CD14-positive monocyte (primary cell): ENCODE results near the gene ABAT. TPM values are rescaled to one million over a fixed set of nuclear protein-coding genes. Genes with fewer than 3 reads are reported as not detected.
A peak's percentile ranks its signal among the peaks of the same experiment; 100 is the strongest.

Experiments
- DNase-seq, 3 donors: peaks; one replicate each; pipeline ENCODE4 v3.0.0-alpha.2; 2011 to 2022
- H2AFZ ChIP-seq: 2 replicates; pipeline ENCODE4 v1.6.0; 2012; ENCODE audit warnings: mild to moderate bottlenecking, low read depth, low read length, inconsistent platforms; ENCODE audit not compliant: insufficient read depth, poor library complexity, severe bottlenecking
- H3K27ac ChIP-seq, 2 donors: 1 replicate in 1 of 2; 2 replicates in 1 of 2; pipeline ENCODE4 v1.5.1; 2012 to 2013; ENCODE audit warnings: low read length in 2 of 2, control low read depth in 1 of 2, inconsistent platforms in 1 of 2, low read depth in 1 of 2, mild to moderate bottlenecking in 1 of 2
- H3K27me3 ChIP-seq, 2 donors: one replicate each; pipeline versions ENCODE4 v1.6.0 to v1.6.1; 2011 to 2013; ENCODE audit warnings: low read length in 2 of 2; ENCODE audit not compliant: control insufficient read depth in 2 of 2, insufficient read depth in 2 of 2
- H3K36me3 ChIP-seq, 2 donors: replicated peaks in 1 of 2; 1 replicate in 1 of 2; 2 replicates in 1 of 2; pipeline versions ENCODE4 v1.5.1 to v1.6.1; 2012 to 2013; ENCODE audit warnings: low read length in 2 of 2, control low read depth in 1 of 2, inconsistent platforms in 1 of 2, mild to moderate bottlenecking in 1 of 2; ENCODE audit not compliant: insufficient read depth in 2 of 2, control insufficient read depth in 1 of 2
- H3K4me1 ChIP-seq, 2 donors: 1 replicate in 1 of 2; 2 replicates in 1 of 2; pipeline versions ENCODE4 v1.5.1 to v1.6.1; 2012 to 2013; ENCODE audit warnings: low read length in 2 of 2, control low read depth in 1 of 2, inconsistent platforms in 1 of 2, mild to moderate bottlenecking in 1 of 2, moderate library complexity in 1 of 2; ENCODE audit not compliant: insufficient read depth in 2 of 2, control insufficient read depth in 1 of 2
- H3K4me2 ChIP-seq: replicated peaks from 2 replicates; pipeline ENCODE3; 2012; ENCODE audit warnings: low read length, moderate library complexity, mild to moderate bottlenecking; ENCODE audit not compliant: poor library complexity, severe bottlenecking; ENCODE audit errors: extremely low read depth
- H3K4me3 ChIP-seq, 3 experiments: fragments of 200-600 bp in 1 of 3; sonication (generic) in 1 of 3; replicated peaks in 1 of 3; 1 replicate in 2 of 3; 2 replicates in 1 of 3; pipeline ENCODE4 v1.5.1; 2011 to 2013; ENCODE audit warnings: low read length in 3 of 3, mild to moderate bottlenecking in 3 of 3, control low read depth in 2 of 3, low read depth in 2 of 3, inconsistent platforms in 1 of 3, moderate library complexity in 1 of 3
- H3K79me2 ChIP-seq: 2 replicates; pipeline ENCODE4 v1.6.0; 2012; ENCODE audit warnings: mild to moderate bottlenecking, control low read depth, inconsistent platforms, low read length, moderate library complexity; ENCODE audit not compliant: insufficient read depth
- H3K9ac ChIP-seq: 2 replicates; pipeline ENCODE4 v1.6.0; 2017; ENCODE audit warnings: low read length, mild to moderate bottlenecking; ENCODE audit not compliant: insufficient read depth, poor library complexity, severe bottlenecking
- H3K9me3 ChIP-seq, 2 donors: replicated peaks in 1 of 2; 1 replicate in 1 of 2; 2 replicates in 1 of 2; pipeline versions ENCODE4 v1.5.1 to v1.6.1; 2012 to 2013; ENCODE audit warnings: low read length in 2 of 2, control low read depth in 1 of 2; ENCODE audit not compliant: control insufficient read depth in 1 of 2, insufficient read depth in 1 of 2
- H4K20me1 ChIP-seq: 2 replicates; pipeline ENCODE4 v1.6.0; 2012; ENCODE audit warnings: mild to moderate bottlenecking, low read length, control low read depth, moderate library complexity; ENCODE audit not compliant: insufficient read depth
- H3K27ac Mint-ChIP-seq, 7 donors: one replicate each; pipeline ENCODE4 v1.8.0; 2020; ENCODE audit warnings: mild to moderate bottlenecking in 7 of 7, mixed read lengths in 7 of 7, moderate library complexity in 6 of 7, inconsistent platforms in 2 of 7
- H3K27me3 Mint-ChIP-seq, 3 donors: one replicate each; pipeline ENCODE4 v1.8.0; 2021 to 2022; ENCODE audit warnings: low read depth in 3 of 3, mild to moderate bottlenecking in 3 of 3, mixed read lengths in 3 of 3, moderate library complexity in 3 of 3, inconsistent platforms in 1 of 3
- H3K36me3 Mint-ChIP-seq, 2 donors: one replicate each; pipeline ENCODE4 v1.8.0; 2020; ENCODE audit warnings: mixed read lengths in 2 of 2, inconsistent platforms in 1 of 2, mild to moderate bottlenecking in 1 of 2
- H3K4me1 Mint-ChIP-seq: one replicate; pipeline ENCODE4 v1.8.0; 2020; ENCODE audit warnings: mild to moderate bottlenecking, mixed read lengths
- H3K4me3 Mint-ChIP-seq, 2 donors: one replicate each; pipeline ENCODE4 v1.8.0; 2020; ENCODE audit warnings: mild to moderate bottlenecking in 2 of 2, mixed read lengths in 2 of 2, moderate library complexity in 1 of 2
- H3K9me3 Mint-ChIP-seq, 7 donors: one replicate each; pipeline ENCODE4 v1.8.0; 2020 to 2022; ENCODE audit warnings: mixed read lengths in 7 of 7, mild to moderate bottlenecking in 6 of 7, moderate library complexity in 6 of 7, inconsistent platforms in 2 of 7
- WGBS: methylation state at CpG from one replicate; pipeline ENCODE4 v1.1.5; 2013; ENCODE audit warnings: missing lambda C conversion rate; ENCODE audit not compliant: insufficient coverage; 5-methylcytosine and 5-hydroxymethylcytosine counted together
- intact Hi-C, 2 donors: fragments of 100-400 bp; cut with micrococcal nuclease; formaldehyde crosslinking; loops; one replicate each; pipeline versions ENCODE4 v1.15.0 to v1.15.1; 2023
- polyA plus RNA-seq, 3 donors: library from polyadenylated mRNA; depleted of rRNA in 1 of 3; unstranded in 2 of 3; stranded (reverse) in 1 of 3; fragments of 300-500 nt in 2 of 3; fragments of >200 nt in 1 of 3; fragmentation: Illumina TruSeq in 2 of 3; gene quantifications; 1 replicate in 2 of 3; 2 replicates in 1 of 3; pipeline ENCODE4 v1.2.3, GENCODE V29; 2012 to 2021
- TF ChIP-seq, protein P1 (sequence below): fragments of 200-600 bp; IDR thresholded peaks from one replicate; pipeline ENCODE4 v1.8.0; 2022; ENCODE audit warnings: antibody characterized with exemption, mild to moderate bottlenecking

Gene ABAT
- polyA plus RNA-seq, 3 donors = 4.9 to 11.8 (median 8.7) TPM

- Histone ChIP-seq H3K36me3 (peaks cover 0 to 17% of the 10 kb centered on the region in 2 donors), H3K4me1 (no peaks in the 10 kb centered on the region), H3K79me2 (no peaks in the 10 kb centered on the region), H2AFZ (no peak overlapping the region), H3K27me3 (no peaks in the 10 kb centered on the region), H3K4me2 (no peak overlapping the region), H3K9ac (no peak overlapping the region), H3K9me3 (no peaks in the 10 kb centered on the region), H3K4me3 (no peak overlapping the region), H3K27ac (no peak overlapping the region), H4K20me1 (peaks cover 3% of the 10 kb centered on the region)
- 97% methylated on average over 14 of the region's 14 CpGs for WGBS
- intact Hi-C loops = no loop called here
- TF ChIP-seq, protein P1, sequence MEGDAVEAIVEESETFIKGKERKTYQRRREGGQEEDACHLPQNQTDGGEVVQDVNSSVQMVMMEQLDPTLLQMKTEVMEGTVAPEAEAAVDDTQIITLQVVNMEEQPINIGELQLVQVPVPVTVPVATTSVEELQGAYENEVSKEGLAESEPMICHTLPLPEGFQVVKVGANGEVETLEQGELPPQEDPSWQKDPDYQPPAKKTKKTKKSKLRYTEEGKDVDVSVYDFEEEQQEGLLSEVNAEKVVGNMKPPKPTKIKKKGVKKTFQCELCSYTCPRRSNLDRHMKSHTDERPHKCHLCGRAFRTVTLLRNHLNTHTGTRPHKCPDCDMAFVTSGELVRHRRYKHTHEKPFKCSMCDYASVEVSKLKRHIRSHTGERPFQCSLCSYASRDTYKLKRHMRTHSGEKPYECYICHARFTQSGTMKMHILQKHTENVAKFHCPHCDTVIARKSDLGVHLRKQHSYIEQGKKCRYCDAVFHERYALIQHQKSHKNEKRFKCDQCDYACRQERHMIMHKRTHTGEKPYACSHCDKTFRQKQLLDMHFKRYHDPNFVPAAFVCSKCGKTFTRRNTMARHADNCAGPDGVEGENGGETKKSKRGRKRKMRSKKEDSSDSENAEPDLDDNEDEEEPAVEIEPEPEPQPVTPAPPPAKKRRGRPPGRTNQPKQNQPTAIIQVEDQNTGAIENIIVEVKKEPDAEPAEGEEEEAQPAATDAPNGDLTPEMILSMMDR = no peak
- Mint-ChIP-seq H3K36me3 (peaks cover 15 to 37% of the 10 kb centered on the region in 2 donors), H3K4me3 (no peak overlapping the region), H3K4me1 (no peaks in the 10 kb centered on the region), H3K27me3 (peaks cover 0 to 11% (median 2%) of the 10 kb centered on the region in 3 donors), H3K27ac (peak overlapping the region in 1 of 7 donors; percentile 2), H3K9me3 (peaks cover 0 to 6% (median 4%) of the 10 kb centered on the region in 7 donors)
- no peak for DNase-seq
Observed at GRCh38 chr16:8714807-8715206, 40.4 kb downstream of the ABAT start.

DNA sequence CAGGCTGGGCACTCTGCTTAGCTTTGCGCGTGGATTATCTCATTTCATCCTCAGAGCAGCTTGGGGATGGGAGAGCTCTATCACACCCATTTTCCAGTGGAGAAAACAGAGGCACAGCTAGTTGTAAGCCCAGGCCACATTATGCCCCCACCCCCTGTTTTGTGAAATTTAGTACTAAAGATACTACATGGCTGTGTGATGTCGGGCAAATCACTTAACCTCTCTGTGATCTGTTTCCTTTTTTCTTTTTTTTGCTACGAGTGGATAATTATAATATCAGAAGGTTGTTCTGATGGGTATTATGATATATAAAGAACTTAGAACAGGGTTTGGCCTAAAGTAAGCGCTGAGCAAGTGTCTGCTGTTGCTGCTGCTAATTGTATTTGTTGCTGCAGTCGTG is 41.6 kb downstream of the ABAT start:
- no peaks in the 10 kb centered on the region for H3K27me3 ChIP-seq
- peaks cover 0 to 17% of the 10 kb centered on the region in 2 donors for H3K36me3 ChIP-seq
- no peak for DNase-seq
- H3K27me3 Mint-ChIP-seq = peaks cover 0 to 11% (median 2%) of the 10 kb centered on the region in 3 donors
- H3K4me1 ChIP-seq = no peaks in the 10 kb centered on the region
- H3K9me3 Mint-ChIP-seq = peaks cover 0 to 6% (median 3%) of the 10 kb centered on the region in 7 donors
- no peaks in the 10 kb centered on the region for H3K4me1 Mint-ChIP-seq
- TF ChIP-seq, protein P1 = no peak
- no peak overlapping the region for H3K9ac ChIP-seq
- no CpG with 5 or more reads among the region's 6 CpGs for WGBS
- no peak overlapping the region for H2AFZ ChIP-seq
- no peaks in the 10 kb centered on the region for H3K79me2 ChIP-seq
- H3K9me3 ChIP-seq = no peaks in the 10 kb centered on the region
- no peak overlapping the region for H3K4me3 ChIP-seq
- no peak overlapping the region for H3K4me2 ChIP-seq
- H4K20me1 ChIP-seq = peaks cover 3% of the 10 kb centered on the region
- H3K27ac Mint-ChIP-seq = no peak overlapping the region
- H3K36me3 Mint-ChIP-seq = peaks cover 15 to 36% of the 10 kb centered on the region in 2 donors
- no peak overlapping the region for H3K27ac ChIP-seq
- intact Hi-C loops = no loop called here
- H3K4me3 Mint-ChIP-seq = no peak overlapping the region
